Measurements from ENCODE around the gene CFAP251. TPM values are rescaled to one million over a fixed set of nuclear protein-coding genes. Genes with fewer than 3 reads are reported as not detected.

CFAP251 gene
- total and polyA plus RNA-seq, 7 donors, result 0.68 to 3.0 (median 1.1) TPM; not detected in 1

DNA sequence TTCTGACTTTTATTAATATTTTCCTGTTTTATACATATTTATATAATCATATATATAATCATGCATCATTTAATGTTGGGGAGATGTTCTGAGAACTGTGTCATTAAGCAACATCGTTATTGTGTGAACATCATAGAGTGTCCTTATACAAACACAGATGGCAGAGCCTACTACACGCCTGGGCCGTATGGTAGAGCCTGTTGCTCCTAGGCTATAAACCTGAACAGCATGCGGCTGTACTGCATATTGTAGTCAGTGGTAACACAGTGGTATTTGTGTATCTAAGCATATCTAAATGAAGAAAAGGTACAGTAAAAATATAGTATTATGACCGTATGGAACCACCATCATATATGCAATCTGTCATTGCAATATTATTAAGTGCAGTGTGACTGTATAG, 58.6 kb downstream of the CFAP251 start:
- H3K4me1 ChIP-seq, result no peaks in the 10 kb centered on the region
- no peak for DNase-seq
- H3K9me3 ChIP-seq, result no peaks in the 10 kb centered on the region
- H3K27ac ChIP-seq, result no peak overlapping the region
- no peaks in the 10 kb centered on the region for H3K36me3 ChIP-seq
- no peaks in the 10 kb centered on the region for H3K27me3 ChIP-seq
- no peak overlapping the region for H3K4me3 ChIP-seq
- intact Hi-C loops (cut with DNase I), result no loop called here
- TF ChIP-seq, protein P1, sequence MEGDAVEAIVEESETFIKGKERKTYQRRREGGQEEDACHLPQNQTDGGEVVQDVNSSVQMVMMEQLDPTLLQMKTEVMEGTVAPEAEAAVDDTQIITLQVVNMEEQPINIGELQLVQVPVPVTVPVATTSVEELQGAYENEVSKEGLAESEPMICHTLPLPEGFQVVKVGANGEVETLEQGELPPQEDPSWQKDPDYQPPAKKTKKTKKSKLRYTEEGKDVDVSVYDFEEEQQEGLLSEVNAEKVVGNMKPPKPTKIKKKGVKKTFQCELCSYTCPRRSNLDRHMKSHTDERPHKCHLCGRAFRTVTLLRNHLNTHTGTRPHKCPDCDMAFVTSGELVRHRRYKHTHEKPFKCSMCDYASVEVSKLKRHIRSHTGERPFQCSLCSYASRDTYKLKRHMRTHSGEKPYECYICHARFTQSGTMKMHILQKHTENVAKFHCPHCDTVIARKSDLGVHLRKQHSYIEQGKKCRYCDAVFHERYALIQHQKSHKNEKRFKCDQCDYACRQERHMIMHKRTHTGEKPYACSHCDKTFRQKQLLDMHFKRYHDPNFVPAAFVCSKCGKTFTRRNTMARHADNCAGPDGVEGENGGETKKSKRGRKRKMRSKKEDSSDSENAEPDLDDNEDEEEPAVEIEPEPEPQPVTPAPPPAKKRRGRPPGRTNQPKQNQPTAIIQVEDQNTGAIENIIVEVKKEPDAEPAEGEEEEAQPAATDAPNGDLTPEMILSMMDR (IDR thresholded peaks at IDR 0.05), result no peak
- TF ChIP-seq POLR2AphosphoS5 (IDR thresholded peaks at IDR 0.05), result no peak
- no peak for TF ChIP-seq EP300 (IDR thresholded peaks at IDR 0.05)
- TF ChIP-seq POLR2A (IDR thresholded peaks at IDR 0.05), result no peak
- WGBS, 2 donors, result 57 to 86% methylated on average over 5 of the region's 5 CpGs

DNA sequence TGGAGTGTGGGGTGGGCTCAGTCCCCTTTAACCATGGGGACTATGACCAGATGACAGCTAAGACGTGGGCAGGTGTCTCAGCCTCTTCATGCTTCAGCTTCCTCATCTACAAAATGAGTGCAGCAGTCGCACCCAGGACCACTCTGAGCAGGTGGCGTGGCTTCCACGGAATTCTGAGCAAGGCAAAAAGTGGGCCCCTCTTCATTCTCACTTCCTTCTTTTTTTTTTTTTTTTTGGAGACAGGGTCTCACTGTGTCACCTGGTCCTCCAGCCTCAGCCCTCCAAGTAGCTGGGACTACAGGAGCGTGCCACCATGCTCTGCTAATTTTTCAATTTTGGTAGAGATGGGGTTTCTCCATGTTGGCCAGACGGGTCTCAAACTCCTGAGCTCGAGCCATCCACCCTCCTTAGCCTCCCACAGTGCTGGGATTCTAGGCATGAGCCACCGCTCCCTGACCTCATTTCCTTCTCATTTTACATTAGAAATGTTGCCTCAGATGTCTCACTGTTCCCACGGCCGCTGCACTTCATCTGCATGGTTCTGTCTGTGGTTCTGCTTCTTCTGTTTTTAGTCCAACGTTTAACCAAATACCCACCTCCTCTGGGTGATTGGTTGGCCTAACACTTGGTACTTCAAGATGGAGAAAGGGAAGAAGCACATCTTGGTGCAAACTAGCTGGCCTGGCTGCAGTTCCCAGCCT, 61.9 kb downstream of the CFAP251 start:
- H3K27ac ChIP-seq, result no peak overlapping the region
- 51 to 71% methylated on average over 11 of the region's 11 CpGs for WGBS, 2 donors

DNA sequence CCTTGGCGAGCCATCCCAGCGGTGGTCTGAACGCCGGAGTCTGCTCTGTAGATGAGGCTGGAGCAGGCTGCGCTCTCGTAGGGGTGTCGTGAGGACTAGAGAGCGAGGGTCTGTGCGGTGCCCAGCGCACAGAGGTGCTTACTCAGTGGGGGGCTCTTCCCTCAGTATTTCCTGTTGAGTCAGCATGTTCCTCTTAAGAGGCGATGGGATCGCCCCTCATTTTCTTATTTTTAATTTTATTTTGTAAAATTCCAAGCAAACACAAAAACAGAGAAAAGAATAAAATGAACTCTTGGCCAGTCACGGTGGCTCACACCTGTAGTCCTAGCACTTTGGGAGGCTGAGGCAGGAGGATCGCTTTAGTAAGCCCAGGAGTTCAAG, 62.5 kb downstream of the CFAP251 start:
- 76 to 90% methylated on average over 14 of the region's 14 CpGs for WGBS, 2 donors
- intact Hi-C loops (cut with DNase I), result no loop called here
- H3K27ac ChIP-seq, result no peak overlapping the region
- no peaks in the 10 kb centered on the region for H3K36me3 ChIP-seq
- TF ChIP-seq POLR2A (IDR thresholded peaks at IDR 0.05) (no peak), POLR2AphosphoS5 (IDR thresholded peaks at IDR 0.05) (no peak), EP300 (IDR thresholded peaks at IDR 0.05) (no peak)
- TF ChIP-seq, protein P1 (IDR thresholded peaks at IDR 0.05), result no peak
- no peak overlapping the region for H3K4me3 ChIP-seq
- no peaks in the 10 kb centered on the region for H3K9me3 ChIP-seq
- no peaks in the 10 kb centered on the region for H3K27me3 ChIP-seq
- no peaks in the 10 kb centered on the region for H3K4me1 ChIP-seq
- no peak for DNase-seq

More for the DNA sequence above, 61.9 kb downstream of the CFAP251 start:
- Histone ChIP-seq H3K36me3 (no peaks in the 10 kb centered on the region), H3K27me3 (no peaks in the 10 kb centered on the region), H3K4me1 (no peaks in the 10 kb centered on the region), H3K9me3 (no peaks in the 10 kb centered on the region), H3K4me3 (no peak overlapping the region)
- intact Hi-C loops (cut with DNase I), result no loop called here
- DNase-seq, result no peak
- TF ChIP-seq POLR2AphosphoS5 (IDR thresholded peaks at IDR 0.05) (no peak), EP300 (IDR thresholded peaks at IDR 0.05) (no peak), POLR2A (IDR thresholded peaks at IDR 0.05) (no peak)
- TF ChIP-seq, protein P1 (IDR thresholded peaks at IDR 0.05), result no peak

DNA sequence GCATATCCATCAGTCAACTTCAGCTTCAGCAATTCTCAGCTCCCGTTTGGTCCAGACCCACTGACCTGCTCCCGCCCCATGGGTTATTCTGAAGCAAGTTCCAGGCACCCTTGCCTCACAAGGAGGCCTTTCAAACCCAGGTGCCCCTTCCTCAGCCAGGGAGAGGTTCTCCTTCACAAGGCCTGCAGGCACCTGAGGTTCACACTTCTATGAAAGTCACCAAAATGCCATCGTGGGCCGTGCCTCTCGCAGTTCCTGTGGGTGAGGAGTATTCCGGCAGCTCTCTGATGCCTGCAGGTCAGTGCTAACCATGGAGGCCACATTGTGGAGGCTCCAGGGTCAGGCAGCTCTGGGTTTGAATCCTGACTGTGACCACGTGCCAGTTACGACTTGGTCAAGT, 63.1 kb downstream of the CFAP251 start:
- no peak overlapping the region for H3K27ac ChIP-seq
- WGBS, 2 donors, result 83% methylated on average over 8 of the region's 8 CpGs
- TF ChIP-seq, protein P1 (IDR thresholded peaks at IDR 0.05), result no peak
- TF ChIP-seq EP300 (IDR thresholded peaks at IDR 0.05), result no peak
- no peak for TF ChIP-seq POLR2AphosphoS5 (IDR thresholded peaks at IDR 0.05)
- intact Hi-C loops (cut with DNase I), result no loop called here
- no peaks in the 10 kb centered on the region for H3K27me3 ChIP-seq
- no peaks in the 10 kb centered on the region for H3K9me3 ChIP-seq
- H3K4me1 ChIP-seq, result no peaks in the 10 kb centered on the region
- no peak overlapping the region for H3K4me3 ChIP-seq
- DNase-seq, result no peak
- H3K36me3 ChIP-seq, result no peaks in the 10 kb centered on the region

DNA sequence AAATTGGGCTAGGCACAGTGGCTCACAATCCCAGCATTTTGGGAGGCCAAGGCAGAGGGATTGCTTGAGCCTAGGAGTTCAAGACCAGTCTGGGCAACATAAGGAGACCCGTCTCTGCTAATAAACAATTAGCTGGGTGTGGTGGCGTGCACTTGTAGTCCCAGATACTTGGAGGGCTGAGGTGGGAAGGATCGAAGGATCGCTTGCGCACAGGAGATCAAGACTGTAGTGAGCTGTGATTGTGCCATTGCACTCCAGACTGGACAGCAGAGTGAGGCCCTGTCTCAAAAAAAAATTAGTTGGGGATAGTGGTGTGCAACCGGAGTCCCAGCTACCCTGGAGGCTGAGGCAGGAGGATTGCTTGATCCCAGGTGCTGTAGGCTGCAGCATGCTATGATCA, 64.6 kb downstream of the CFAP251 start:
- no peak for TF ChIP-seq EP300 (IDR thresholded peaks at IDR 0.05)
- TF ChIP-seq POLR2A (IDR thresholded peaks at IDR 0.05), result no peak
- TF ChIP-seq, protein P1 (IDR thresholded peaks at IDR 0.05), result no peak
- no peak for TF ChIP-seq POLR2AphosphoS5 (IDR thresholded peaks at IDR 0.05)
- WGBS, 2 donors, result 95 to 96% methylated on average over 6 of the region's 6 CpGs
- H3K27ac ChIP-seq, result no peak overlapping the region
- H3K4me3 ChIP-seq, result no peak overlapping the region
- H3K36me3 ChIP-seq, result no peaks in the 10 kb centered on the region
- no peak for DNase-seq
- no peaks in the 10 kb centered on the region for H3K9me3 ChIP-seq
- intact Hi-C loops (cut with DNase I), result no loop called here
- no peaks in the 10 kb centered on the region for H3K4me1 ChIP-seq
- no peaks in the 10 kb centered on the region for H3K27me3 ChIP-seq

All from sigmoid colon (tissue), 7 donors.